ENCODE measurements around the gene ZNF630.
"Not testable (repeated sequence)": the region's sequence is repeated elsewhere in the genome, so short reads cannot be mapped to it uniquely, and the experiment has no call there.

The ZNF630 gene

GRCh38 chrX:48071064-48071985 is at the start of gene ZNF630:
Gene ZNF630 (minus strand): TSS chrX:48071640. CDS start chrX:48066886, 4,754 bp downstream.
- DNase-seq (ENCODE audit: low read depth): peak; percentile 85
- H3K4me3 ChIP-seq (ENCODE audit: low read depth, low read length): peak within 1 kb of the TSS; percentile 83
- no peak for TF ChIP-seq CTCF (IDR thresholded peaks at IDR 0.05; ENCODE audit: insufficient read depth, low read depth, low read length, missing control alignments)

GRCh38 chrX:48107717-48108116 is 36.3 kb upstream of the ZNF630 start:
- DNase-seq (ENCODE audit: low read depth): no peak
- no peak for TF ChIP-seq CTCF (IDR thresholded peaks at IDR 0.05; ENCODE audit: insufficient read depth, low read depth, low read length, missing control alignments)
- H3K4me3 ChIP-seq (ENCODE audit: low read depth, low read length): no peak overlapping the region

GRCh38 chrX:48102874-48103374 is 31.5 kb upstream of the ZNF630 start:
- no peak overlapping the region for H3K4me3 ChIP-seq (ENCODE audit: low read depth, low read length)
- no peak for DNase-seq (ENCODE audit: low read depth)
- no peak for TF ChIP-seq CTCF (IDR thresholded peaks at IDR 0.05; ENCODE audit: insufficient read depth, low read depth, low read length, missing control alignments)

GRCh38 chrX:48101443-48101842 is 30.0 kb upstream of the ZNF630 start:
- TF ChIP-seq CTCF (IDR thresholded peaks at IDR 0.05; ENCODE audit: insufficient read depth, low read depth, low read length, missing control alignments): no peak
- DNase-seq (ENCODE audit: low read depth): no peak
- H3K4me3 ChIP-seq (ENCODE audit: low read depth, low read length): no peak overlapping the region

- H3K4me3 ChIP-seq (ENCODE audit: low read depth, low read length); DNase-seq (ENCODE audit: low read depth): not testable (repeated sequence)
These were observed 21.1 kb upstream of the ZNF630 start for GRCh38 chrX:48092558-48092957.

- H3K4me3 ChIP-seq (ENCODE audit: low read depth, low read length): no peak overlapping the region
- no peak for DNase-seq (ENCODE audit: low read depth)
- TF ChIP-seq CTCF (IDR thresholded peaks at IDR 0.05; ENCODE audit: insufficient read depth, low read depth, low read length, missing control alignments): no peak
These were observed 18.7 kb upstream of the ZNF630 start for GRCh38 chrX:48090123-48090522.

GRCh38 chrX:48086082-48086481 is 14.6 kb upstream of the ZNF630 start:
- no peak for TF ChIP-seq CTCF (IDR thresholded peaks at IDR 0.05; ENCODE audit: insufficient read depth, low read depth, low read length, missing control alignments)

More at GRCh38 chrX:48086082-48086481, 14.6 kb upstream of the ZNF630 start:
- DNase-seq (ENCODE audit: low read depth): no peak
- H3K4me3 ChIP-seq (ENCODE audit: low read depth, low read length): no peak overlapping the region
